OCI-LY1 (cell line): ENCODE results near the gene CCND3.

Source experiments
- CTCF ChIP-seq: fragments of 200-600 bp; sonication (generic), shearing (Covaris generic); IDR thresholded peaks from 2 replicates; pipeline ENCODE4 v1.5.1; 2017; ENCODE audit warnings: mild to moderate bottlenecking, antibody characterized with exemption, low read length, moderate library complexity, mixed read lengths
- EZH2 ChIP-seq: fragments of 200-600 bp; sonication (generic), shearing (Covaris generic); IDR thresholded peaks from 2 replicates; pipeline ENCODE4 v1.8.0; 2017; ENCODE audit warnings: borderline replicate concordance, mixed run types, mild to moderate bottlenecking, antibody characterized with exemption, low read length, moderate library complexity, mixed read lengths

- TF ChIP-seq EZH2 (no peak), CTCF (no peak)
Observed at GRCh38 chr6:41895300-41896233, 46.0 kb downstream of the CCND3 start, which contains the start of gene USP49.
